Cardiac fibroblast (primary cell): ENCODE measurements around the gene BMP8B.
A peak's percentile ranks its signal among the peaks of the same experiment; 100 is the strongest.

ENCODE experiments used
- DNase-seq, 2 donors: peaks; one replicate each; pipeline versions ENCODE4 v3.0.0 to v3.0.0-alpha.2; 2010; ENCODE audit warnings: low read depth in 2 of 2
- H3K4me3 ChIP-seq, 2 donors: replicated peaks in 1 of 2; 1 replicate in 1 of 2; 2 replicates in 1 of 2; pipeline ENCODE4 v1.5.1; 2011; ENCODE audit warnings: low read depth in 2 of 2, low read length in 2 of 2, mild to moderate bottlenecking in 2 of 2, moderate library complexity in 1 of 2
- TF ChIP-seq, protein P1 (sequence below): IDR thresholded peaks from one replicate; pipeline ENCODE4 v1.5.1; 2011; ENCODE audit warnings: low read depth, mild to moderate bottlenecking, low read length, inconsistent platforms

BMP8B gene, protein sequence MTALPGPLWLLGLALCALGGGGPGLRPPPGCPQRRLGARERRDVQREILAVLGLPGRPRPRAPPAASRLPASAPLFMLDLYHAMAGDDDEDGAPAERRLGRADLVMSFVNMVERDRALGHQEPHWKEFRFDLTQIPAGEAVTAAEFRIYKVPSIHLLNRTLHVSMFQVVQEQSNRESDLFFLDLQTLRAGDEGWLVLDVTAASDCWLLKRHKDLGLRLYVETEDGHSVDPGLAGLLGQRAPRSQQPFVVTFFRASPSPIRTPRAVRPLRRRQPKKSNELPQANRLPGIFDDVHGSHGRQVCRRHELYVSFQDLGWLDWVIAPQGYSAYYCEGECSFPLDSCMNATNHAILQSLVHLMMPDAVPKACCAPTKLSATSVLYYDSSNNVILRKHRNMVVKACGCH

DNA sequence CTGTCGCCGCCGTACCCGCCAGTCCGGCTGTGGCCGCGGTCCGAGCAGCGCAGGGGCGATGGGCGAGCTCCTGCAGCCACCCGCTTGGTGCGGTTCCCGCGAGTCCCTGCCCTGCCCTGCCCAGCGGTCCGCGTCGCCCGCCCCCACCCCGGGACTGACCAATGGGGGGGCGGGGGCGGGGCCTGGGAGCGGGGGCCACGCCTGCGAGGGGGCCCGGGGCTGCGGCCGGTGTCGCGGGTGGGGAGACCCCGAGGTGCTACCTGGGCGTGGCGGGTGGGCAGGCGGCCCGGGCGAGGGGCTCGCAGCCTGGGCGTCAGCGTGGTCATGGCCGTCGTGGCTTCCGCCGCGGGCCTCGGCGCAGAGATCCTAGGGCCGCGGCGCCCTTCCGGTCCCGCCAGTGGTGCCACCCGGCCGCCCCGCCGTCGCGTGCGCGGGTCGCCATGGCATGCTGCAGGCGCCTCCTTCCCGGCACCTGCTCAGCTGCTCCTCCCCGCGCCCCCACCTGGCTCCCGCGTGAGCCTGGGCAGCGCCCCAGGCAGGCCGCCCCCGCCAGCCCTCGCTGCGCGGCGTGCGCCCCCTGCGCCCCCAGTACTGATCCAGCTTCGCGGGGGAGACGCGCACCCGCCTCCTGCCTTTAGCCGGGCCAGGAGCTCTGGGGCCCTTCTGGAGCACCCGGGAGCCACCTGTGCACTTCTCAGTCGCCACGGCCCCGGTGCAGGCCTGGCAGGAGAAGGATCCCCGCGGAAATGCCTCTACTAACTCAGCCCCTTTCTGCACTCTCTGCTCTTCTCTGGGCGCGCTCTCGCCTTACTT lies at the start of gene BMP8B:
TSS of gene BMP8B (minus strand) at position 108 of the 813 bp plus-strand sequence. CDS start 380 bp downstream, outside the sequence.
- TF ChIP-seq, protein P1, sequence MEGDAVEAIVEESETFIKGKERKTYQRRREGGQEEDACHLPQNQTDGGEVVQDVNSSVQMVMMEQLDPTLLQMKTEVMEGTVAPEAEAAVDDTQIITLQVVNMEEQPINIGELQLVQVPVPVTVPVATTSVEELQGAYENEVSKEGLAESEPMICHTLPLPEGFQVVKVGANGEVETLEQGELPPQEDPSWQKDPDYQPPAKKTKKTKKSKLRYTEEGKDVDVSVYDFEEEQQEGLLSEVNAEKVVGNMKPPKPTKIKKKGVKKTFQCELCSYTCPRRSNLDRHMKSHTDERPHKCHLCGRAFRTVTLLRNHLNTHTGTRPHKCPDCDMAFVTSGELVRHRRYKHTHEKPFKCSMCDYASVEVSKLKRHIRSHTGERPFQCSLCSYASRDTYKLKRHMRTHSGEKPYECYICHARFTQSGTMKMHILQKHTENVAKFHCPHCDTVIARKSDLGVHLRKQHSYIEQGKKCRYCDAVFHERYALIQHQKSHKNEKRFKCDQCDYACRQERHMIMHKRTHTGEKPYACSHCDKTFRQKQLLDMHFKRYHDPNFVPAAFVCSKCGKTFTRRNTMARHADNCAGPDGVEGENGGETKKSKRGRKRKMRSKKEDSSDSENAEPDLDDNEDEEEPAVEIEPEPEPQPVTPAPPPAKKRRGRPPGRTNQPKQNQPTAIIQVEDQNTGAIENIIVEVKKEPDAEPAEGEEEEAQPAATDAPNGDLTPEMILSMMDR, result no peak
- H3K4me3 ChIP-seq, result peak within 1 kb of the TSS in 1 of 2 donors; percentile 24
- DNase-seq, result peak in 1 of 2 donors; percentile 8

DNA sequence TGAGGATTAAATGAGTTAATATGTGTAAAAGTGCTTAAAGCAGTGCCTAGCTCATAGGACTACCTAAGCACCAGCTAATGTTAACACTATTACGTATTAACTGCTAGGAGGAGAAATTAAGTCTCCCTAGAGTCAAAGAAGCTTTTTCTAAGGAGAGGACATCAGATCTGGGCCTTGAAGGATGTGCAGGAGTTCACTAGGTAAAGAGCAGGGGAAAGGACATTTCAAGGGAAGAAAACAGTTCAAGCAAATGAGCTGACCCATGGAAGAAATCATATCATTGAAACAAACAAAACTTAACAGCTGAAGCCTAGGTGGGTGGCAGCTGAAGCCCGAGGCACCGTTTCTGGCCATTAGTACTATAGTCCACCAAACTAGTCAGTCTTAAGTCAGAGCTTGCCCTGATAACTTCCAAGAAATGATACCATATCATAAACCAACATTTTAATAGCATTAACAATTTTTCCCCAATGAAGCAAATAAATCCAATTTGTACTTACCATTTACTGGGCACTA lies 48.0 kb upstream of the BMP8B start:
- no peak for DNase-seq
- H3K4me3 ChIP-seq, result no peak overlapping the region
- TF ChIP-seq, protein P1, result no peak

DNA sequence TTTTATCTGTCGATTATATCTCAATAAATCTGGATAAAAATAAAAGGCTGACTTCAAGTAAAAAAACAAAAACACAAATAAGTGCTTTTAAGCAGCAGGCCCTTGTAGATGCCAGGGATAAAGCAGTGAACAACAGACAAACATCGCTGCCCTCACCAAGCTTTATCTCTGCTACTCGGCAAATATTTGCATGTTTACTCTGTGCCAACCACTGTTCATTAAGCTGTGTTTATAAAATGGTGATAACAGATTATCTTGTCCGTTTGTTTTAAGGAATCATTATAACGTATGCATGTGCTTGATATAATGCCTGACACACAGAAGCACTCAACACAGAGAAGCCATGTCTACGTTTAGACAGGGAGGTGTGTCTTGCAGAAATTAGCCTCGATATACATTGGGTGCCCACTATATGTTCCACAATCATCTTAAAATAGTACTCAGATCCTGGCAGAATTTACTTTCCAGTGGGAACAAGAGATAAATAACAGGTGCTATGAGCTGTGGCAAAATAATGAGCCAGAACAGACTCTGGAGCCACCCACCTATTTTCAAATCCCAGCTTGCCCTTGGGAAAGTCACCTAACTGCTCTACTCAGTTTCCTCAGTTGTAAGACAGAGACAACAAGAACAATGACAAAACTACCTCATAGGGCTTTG lies 47.4 kb upstream of the BMP8B start:
- TF ChIP-seq, protein P1, result no peak
- no peak for DNase-seq

DNA sequence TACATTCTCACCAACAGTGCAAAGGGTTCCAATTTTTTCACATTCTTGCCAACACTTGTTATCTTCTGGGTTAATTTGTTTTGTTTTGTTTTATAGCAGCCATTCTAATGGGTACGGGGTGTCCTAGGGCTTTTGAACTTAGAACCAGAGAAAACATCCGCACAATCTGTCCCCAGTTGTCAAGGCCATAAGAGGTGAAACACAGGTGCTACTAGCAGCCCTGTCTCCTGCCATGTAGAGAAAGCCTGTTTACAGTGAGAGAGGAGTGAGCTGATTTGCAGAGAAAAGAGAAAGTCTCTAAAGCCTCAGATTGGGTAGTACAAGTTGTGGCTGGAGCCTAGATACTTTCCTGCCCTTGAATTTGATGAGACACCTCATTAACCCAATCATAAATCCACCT lies 46.4 kb upstream of the BMP8B start:
- TF ChIP-seq, protein P1, result no peak

More for the DNA sequence above, 47.4 kb upstream of the BMP8B start:
- no peak overlapping the region for H3K4me3 ChIP-seq

DNA sequence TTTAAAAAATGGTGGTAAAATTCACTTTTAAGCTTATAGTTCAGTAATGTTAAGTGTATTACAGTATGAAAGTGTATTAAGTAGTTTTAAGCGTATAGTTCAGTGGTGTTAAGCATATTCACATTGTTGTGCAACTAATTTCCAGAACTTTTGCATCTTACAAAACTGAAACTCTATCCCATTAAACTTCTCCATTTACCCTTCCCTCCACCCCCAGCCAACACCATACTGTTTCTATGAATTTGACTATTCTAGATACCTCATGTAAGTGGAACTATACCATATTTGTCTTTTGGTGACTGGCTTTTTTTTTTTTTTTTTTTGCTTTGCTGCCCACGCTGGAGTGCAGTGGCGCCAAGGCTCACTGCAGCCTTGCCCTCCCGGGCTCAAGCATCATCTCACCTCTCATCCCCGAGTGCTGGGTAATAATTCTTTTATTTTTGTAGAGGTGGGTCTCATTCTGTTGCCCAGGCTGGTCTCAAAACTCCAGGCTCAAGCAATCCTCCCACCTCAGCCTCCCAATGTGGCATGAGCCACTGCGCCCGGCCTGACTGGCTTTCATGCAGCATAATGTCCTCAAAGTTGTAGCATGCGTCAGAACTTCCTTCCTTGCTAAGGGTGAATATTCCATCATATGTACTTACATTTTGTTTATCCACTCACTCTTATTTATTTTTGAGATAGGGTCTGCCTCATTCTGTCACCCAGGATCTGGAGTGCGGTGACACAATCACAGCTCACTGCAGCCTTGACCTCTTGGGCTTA lies 45.1 kb upstream of the BMP8B start:
- TF ChIP-seq, protein P1, result no peak
- no peak for DNase-seq
- H3K4me3 ChIP-seq, result no peak overlapping the region

More for the DNA sequence above, 46.4 kb upstream of the BMP8B start:
- no peak overlapping the region for H3K4me3 ChIP-seq
- no peak for DNase-seq

DNA sequence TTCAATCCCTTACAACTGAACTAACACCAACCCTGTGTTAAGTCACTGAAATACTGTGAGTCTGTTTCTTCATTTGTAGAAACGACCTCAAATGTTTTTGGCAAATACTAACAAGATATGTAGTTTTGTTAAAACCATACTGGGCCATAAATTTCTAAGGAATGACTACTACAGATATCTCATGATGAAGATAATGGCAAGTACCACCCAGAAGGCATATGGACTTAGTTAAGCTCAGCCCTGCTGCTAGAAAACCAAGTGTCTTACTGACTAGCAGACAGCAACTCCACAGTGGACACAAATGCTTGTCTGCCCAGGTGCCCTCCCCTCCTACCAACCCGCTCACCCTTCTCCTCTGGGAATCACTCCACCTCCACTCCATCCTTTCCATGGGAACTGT lies 44.5 kb upstream of the BMP8B start:
- H3K4me3 ChIP-seq, result no peak overlapping the region
- TF ChIP-seq, protein P1, result no peak
- peak in 1 of 2 donors; percentile 27 for DNase-seq
